SK-N-MC (cell line): Measurements from ENCODE around the gene LHX5.

Experiments used
- EZH2 ChIP-seq: fragments of 200-600 bp; sonication (generic); IDR thresholded peaks from one replicate; pipeline ENCODE4 v1.6.1; 2017; ENCODE audit warnings: antibody characterized with exemption
- FOXP2 ChIP-seq: optimal IDR thresholded peaks from 2 replicates; pipeline ENCODE3; 2011; ENCODE audit warnings: mild to moderate bottlenecking, moderate library complexity; ENCODE audit not compliant: insufficient read depth; ENCODE audit errors: extremely low read length, control extremely low read depth
- POLR2AphosphoS5 ChIP-seq: IDR thresholded peaks from 2 replicates; pipeline ENCODE4 v1.6.1; 2012; ENCODE audit warnings: mild to moderate bottlenecking, low read depth, low read length, borderline replicate concordance

DNA sequence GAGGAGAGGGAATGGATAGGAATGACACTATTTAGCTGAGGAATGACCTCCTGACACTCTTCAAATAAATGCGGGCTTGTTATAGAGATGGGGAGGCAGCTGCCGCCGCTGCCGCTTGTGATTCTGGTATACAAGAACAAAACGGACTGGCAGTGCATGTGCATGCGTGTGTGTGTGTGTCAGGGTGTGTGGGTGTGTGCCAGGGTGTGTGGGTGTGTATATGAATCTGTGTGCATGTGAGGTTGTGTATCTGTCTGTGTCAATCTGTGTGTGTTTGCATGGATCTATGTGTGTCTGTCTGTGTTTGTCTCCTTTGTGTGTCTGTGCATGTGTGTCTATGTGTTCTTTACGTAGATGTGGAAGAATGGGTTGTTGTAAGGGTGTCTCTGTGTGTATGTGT is 26.0 kb upstream of the LHX5 start:
- TF ChIP-seq EZH2 (no peak), POLR2AphosphoS5 (no peak), FOXP2 (no peak)
